H9 (cell line): ENCODE data around the gene TK1. TPM values are rescaled to one million over a fixed set of nuclear protein-coding genes. Genes with fewer than 3 reads are reported as not detected.

Experiments
- DNase-seq: peaks from one replicate; pipeline ENCODE4 v3.0.0-alpha.2; 2017
- H2AFZ ChIP-seq: one replicate; pipeline ENCODE4 v1.6.1; 2013; ENCODE audit warnings: mild to moderate bottlenecking, low read length, control low read depth, moderate library complexity
- H2AK5ac ChIP-seq: 2 replicates; pipeline ENCODE4 v1.6.1; 2013; ENCODE audit warnings: low read length, control low read depth, mixed read lengths; ENCODE audit not compliant: insufficient read length
- H2BK120ac ChIP-seq: one replicate; pipeline ENCODE4 v1.6.1; 2013; ENCODE audit warnings: low read depth, mild to moderate bottlenecking, low read length, control low read depth, inconsistent platforms; ENCODE audit not compliant: poor library complexity, severe bottlenecking
- H2BK12ac ChIP-seq: 2 replicates; pipeline ENCODE4 v1.6.1; 2013; ENCODE audit warnings: low read length, control low read depth, mixed read lengths, low read depth; ENCODE audit not compliant: insufficient read length
- H2BK15ac ChIP-seq: 2 replicates; pipeline ENCODE4 v1.6.1; 2013; ENCODE audit warnings: low read depth, low read length, control low read depth
- H2BK20ac ChIP-seq: one replicate; pipeline ENCODE4 v1.6.1; 2013; ENCODE audit warnings: low read depth, mild to moderate bottlenecking, low read length, control low read depth, inconsistent platforms; ENCODE audit not compliant: poor library complexity, severe bottlenecking
- H2BK5ac ChIP-seq: 2 replicates; pipeline ENCODE4 v1.6.1; 2013; ENCODE audit warnings: low read length, control low read depth, mixed read lengths; ENCODE audit not compliant: insufficient read length
- H3K14ac ChIP-seq: 2 replicates; pipeline ENCODE4 v1.6.1; 2013; ENCODE audit warnings: low read length, control low read depth; ENCODE audit not compliant: insufficient read depth
- H3K18ac ChIP-seq: 2 replicates; pipeline ENCODE4 v1.6.1; 2013; ENCODE audit warnings: low read depth, mild to moderate bottlenecking, mixed read lengths, low read length, control low read depth; ENCODE audit not compliant: insufficient read length
- H3K23ac ChIP-seq: 2 replicates; pipeline ENCODE4 v1.6.1; 2013; ENCODE audit warnings: low read length, control low read depth, mixed read lengths, low read depth; ENCODE audit not compliant: insufficient read length
- H3K23me2 ChIP-seq: 2 replicates; pipeline ENCODE4 v1.6.1; 2013; ENCODE audit warnings: low read depth, mild to moderate bottlenecking, mixed read lengths, low read length, control low read depth; ENCODE audit not compliant: insufficient read length, poor library complexity, severe bottlenecking
- H3K27ac ChIP-seq: 2 replicates; pipeline ENCODE4 v1.5.1; 2013; ENCODE audit warnings: low read length, control low read depth, mixed read lengths, low read depth; ENCODE audit not compliant: insufficient read length
- H3K27me3 ChIP-seq: 2 replicates; pipeline ENCODE4 v1.6.1; 2013; ENCODE audit warnings: low read length, control low read depth, inconsistent platforms; ENCODE audit not compliant: insufficient read depth
- H3K4ac ChIP-seq: 2 replicates; pipeline ENCODE4 v1.6.1; 2013; ENCODE audit warnings: low read depth, mild to moderate bottlenecking, control low read depth, inconsistent platforms, low read length, moderate library complexity
- H3K4me1 ChIP-seq: 2 replicates; pipeline ENCODE4 v1.6.1; 2013; ENCODE audit warnings: low read length, control low read depth, inconsistent platforms; ENCODE audit not compliant: insufficient read depth
- H3K4me2 ChIP-seq: 2 replicates; pipeline ENCODE4 v1.6.1; 2013; ENCODE audit warnings: low read length, control low read depth, mixed read lengths; ENCODE audit not compliant: insufficient read length, insufficient read depth
- H3K56ac ChIP-seq: 2 replicates; pipeline ENCODE4 v1.6.1; 2013; ENCODE audit warnings: low read depth, mild to moderate bottlenecking, mixed read lengths, low read length, control low read depth; ENCODE audit not compliant: insufficient read length
- H3K79me1 ChIP-seq: 2 replicates; pipeline ENCODE4 v1.6.1; 2013; ENCODE audit warnings: low read depth, mild to moderate bottlenecking, moderate library complexity, low read length, control low read depth, inconsistent platforms; ENCODE audit not compliant: insufficient read depth, poor library complexity, severe bottlenecking
- H3K79me2 ChIP-seq: 2 replicates; pipeline ENCODE4 v1.6.1; 2013; ENCODE audit warnings: low read length, control low read depth, inconsistent platforms; ENCODE audit not compliant: insufficient read depth
- H3K9ac ChIP-seq: 2 replicates; pipeline ENCODE4 v1.6.1; 2013; ENCODE audit warnings: low read length, control low read depth, mixed read lengths; ENCODE audit not compliant: insufficient read length; ENCODE audit errors: extremely low read depth
- H3K9me3 ChIP-seq: one replicate; pipeline ENCODE4 v1.6.1; 2013; ENCODE audit warnings: low read depth, low read length, inconsistent platforms; ENCODE audit not compliant: control insufficient read depth
- H3T11ph ChIP-seq: one replicate; pipeline ENCODE4 v1.6.1; 2013; ENCODE audit warnings: mild to moderate bottlenecking, low read length, control low read depth, inconsistent platforms
- H4K20me1 ChIP-seq: one replicate; pipeline ENCODE4 v1.6.1; 2013; ENCODE audit not compliant: control insufficient read depth, insufficient read length, insufficient read depth
- H4K5ac ChIP-seq: 2 replicates; pipeline ENCODE4 v1.6.1; 2013; ENCODE audit warnings: low read depth, mild to moderate bottlenecking, mixed read lengths, low read length, control low read depth; ENCODE audit not compliant: insufficient read length
- H4K8ac ChIP-seq: replicated peaks from 2 replicates; pipeline ENCODE4 v1.6.1; 2013; ENCODE audit warnings: low read length, control low read depth, mixed read lengths, low read depth; ENCODE audit not compliant: insufficient read length
- H4K91ac ChIP-seq: 2 replicates; pipeline ENCODE4 v1.6.1; 2013; ENCODE audit warnings: low read depth, mild to moderate bottlenecking, moderate library complexity, mixed read lengths, low read length, control low read depth; ENCODE audit not compliant: insufficient read length
- H3K27ac Mint-ChIP-seq, 3 experiments: 2 replicates in 2 of 3; 3 replicates in 1 of 3; pipeline ENCODE4 v1.8.0; 2020 to 2021; ENCODE audit warnings: mixed read lengths in 3 of 3, mild to moderate bottlenecking in 1 of 3, moderate library complexity in 1 of 3
- H3K27me3 Mint-ChIP-seq: 2 replicates; pipeline ENCODE4 v1.8.0; 2021; ENCODE audit warnings: low read depth, mild to moderate bottlenecking, moderate library complexity, mixed read lengths
- H3K36me3 Mint-ChIP-seq, 3 experiments: 2 replicates in 2 of 3; 3 replicates in 1 of 3; pipeline ENCODE4 v1.8.0; 2020 to 2021; ENCODE audit warnings: low read depth in 3 of 3, mixed read lengths in 3 of 3; ENCODE audit not compliant: insufficient read depth in 1 of 3
- H3K4me1 Mint-ChIP-seq, 2 experiments: 2 replicates each; pipeline ENCODE4 v1.8.0; 2020; ENCODE audit warnings: mixed read lengths in 2 of 2
- H3K4me3 Mint-ChIP-seq, 2 experiments: 2 replicates in 1 of 2; 3 replicates in 1 of 2; pipeline ENCODE4 v1.8.0; 2020 to 2021; ENCODE audit warnings: mild to moderate bottlenecking in 2 of 2, mixed read lengths in 2 of 2, moderate library complexity in 1 of 2
- H3K9me3 Mint-ChIP-seq, 2 experiments: 2 replicates in 1 of 2; 3 replicates in 1 of 2; pipeline ENCODE4 v1.8.0; 2020; ENCODE audit warnings: mild to moderate bottlenecking in 2 of 2, mixed read lengths in 2 of 2, moderate library complexity in 1 of 2
- CTCF ChIP-seq: fragments of 200-600 bp; sonication (generic); conservative IDR thresholded peaks from 3 replicates; pipeline ENCODE4 v1.8.0; 2021; ENCODE audit warnings: antibody characterized with exemption, mild to moderate bottlenecking
- WGBS: extraction: QIAGEN DNeasy Blood & Tissue Kit; methylation state at CpG from one replicate; pipeline ENCODE4 v1.1.7; 2013; ENCODE audit warnings: missing lambda C conversion rate, low lambda C conversion rate, mixed read lengths; ENCODE audit not compliant: insufficient read length; ENCODE audit errors: extremely low coverage; 5-methylcytosine and 5-hydroxymethylcytosine counted together
- total RNA-seq: library from RNA; stranded (reverse); gene quantifications from 2 replicates; pipeline ENCODE4 v1.2.1, GENCODE V29; 2021

TK1 gene
- total RNA-seq, 1 experiment from 2014 or later = 95.8 TPM

- H2BK20ac ChIP-seq = no peak overlapping the region
- H3K27ac Mint-ChIP-seq = no peak overlapping the region
- no peak for DNase-seq
- H3K18ac ChIP-seq = no peak overlapping the region
- WGBS = no CpG with 5 or more reads among the region's 22 CpGs
- no peaks in the 10 kb centered on the region; a peak in 2 of 7 replicates for H3K36me3 Mint-ChIP-seq
- H3K27me3 ChIP-seq = no peaks in the 10 kb centered on the region
- no peaks in the 10 kb centered on the region for H3K79me1 ChIP-seq
- H4K20me1 ChIP-seq = no peaks in the 10 kb centered on the region
- no peak overlapping the region for H2BK5ac ChIP-seq
- no peak overlapping the region for H3T11ph ChIP-seq
- H3K4me1 Mint-ChIP-seq = peaks cover 6 to 18% of the 10 kb centered on the region in 2 experiments
- peaks cover 1% of the 10 kb centered on the region; the same call in 1 of the 2 replicates for H3K27me3 Mint-ChIP-seq
- H2BK12ac ChIP-seq = no peak overlapping the region
- no peak overlapping the region for H3K4me3 Mint-ChIP-seq
- H2BK15ac ChIP-seq = no peak overlapping the region
- H3K23ac ChIP-seq = no peak overlapping the region
- no peak overlapping the region for H2AK5ac ChIP-seq
- no peak overlapping the region for H4K8ac ChIP-seq
- H3K9ac ChIP-seq = no peak overlapping the region
- no peaks in the 10 kb centered on the region for H3K23me2 ChIP-seq
- H3K27ac ChIP-seq = no peak overlapping the region
- no peak overlapping the region for H2BK120ac ChIP-seq
- no peak overlapping the region for H3K4me2 ChIP-seq
- no peaks in the 10 kb centered on the region for H3K79me2 ChIP-seq
- no peak overlapping the region for H4K5ac ChIP-seq
- H2AFZ ChIP-seq = no peak overlapping the region
- no peaks in the 10 kb centered on the region; the same call in 1 of the 2 replicates for H3K4me1 ChIP-seq
- H3K56ac ChIP-seq = no peak overlapping the region
- no peak overlapping the region for H4K91ac ChIP-seq
- H3K9me3 ChIP-seq = no peaks in the 10 kb centered on the region
- no peak for TF ChIP-seq CTCF
- no peaks in the 10 kb centered on the region for H3K9me3 Mint-ChIP-seq
- no peak overlapping the region for H3K4ac ChIP-seq
- no peak overlapping the region for H3K14ac ChIP-seq
Measured at GRCh38 chr17:78163881-78164747, 22.7 kb downstream of the TK1 start.
